ENCODE results near the gene MICU2.
"Not testable (repeated sequence)": the region's sequence is repeated elsewhere in the genome, so short reads cannot be mapped to it uniquely, and the experiment has no call there.

Gene MICU2

GRCh38 chr13:21613791-21614190 lies 9.8 kb upstream of the MICU2 start:
- peaks cover 27% of the 10 kb centered on the region for H3K27me3 Mint-ChIP-seq
- H3K9me3 Mint-ChIP-seq = no peaks in the 10 kb centered on the region
- no peak overlapping the region for H3K4me3 Mint-ChIP-seq
- DNase-seq = no peak
- no peak overlapping the region for H3K27ac Mint-ChIP-seq
- no peaks in the 10 kb centered on the region for H3K4me1 Mint-ChIP-seq (ENCODE audit: low read depth)
- no peaks in the 10 kb centered on the region for H3K36me3 Mint-ChIP-seq (ENCODE audit: low read depth)

- no peak for DNase-seq
- Mint-ChIP-seq H3K36me3 (ENCODE audit: low read depth) (no peaks in the 10 kb centered on the region), H3K4me3 (no peak overlapping the region), H3K4me1 (ENCODE audit: low read depth) (peaks cover 3% of the 10 kb centered on the region), H3K27ac (no peak overlapping the region), H3K27me3 (peaks cover 21% of the 10 kb centered on the region), H3K9me3 (no peaks in the 10 kb centered on the region)
These were observed 7.4 kb upstream of the MICU2 start for GRCh38 chr13:21611385-21611784.

- no peak overlapping the region for H3K27ac Mint-ChIP-seq
- no peaks in the 10 kb centered on the region for H3K9me3 Mint-ChIP-seq
- H3K4me3 Mint-ChIP-seq = no peak overlapping the region
- peaks cover 21% of the 10 kb centered on the region for H3K27me3 Mint-ChIP-seq
- no peaks in the 10 kb centered on the region for H3K36me3 Mint-ChIP-seq (ENCODE audit: low read depth)
- DNase-seq = no peak
- peaks cover 3% of the 10 kb centered on the region for H3K4me1 Mint-ChIP-seq (ENCODE audit: low read depth)
These were observed 6.7 kb upstream of the MICU2 start for GRCh38 chr13:21610687-21611086.

GRCh38 chr13:21608961-21609360 lies 5.0 kb upstream of the MICU2 start:
- Mint-ChIP-seq H3K9me3 (no peaks in the 10 kb centered on the region), H3K27me3 (peaks cover 19% of the 10 kb centered on the region), H3K4me1 (ENCODE audit: low read depth) (peaks cover 14% of the 10 kb centered on the region), H3K4me3 (no peak overlapping the region), H3K27ac (no peak overlapping the region), H3K36me3 (ENCODE audit: low read depth) (no peaks in the 10 kb centered on the region)
- DNase-seq = no peak

GRCh38 chr13:21606796-21607195 lies 2.8 kb upstream of the MICU2 start:
- no peak for DNase-seq
- H3K9me3 Mint-ChIP-seq = no peaks in the 10 kb centered on the region
- peaks cover 19% of the 10 kb centered on the region for H3K4me1 Mint-ChIP-seq (ENCODE audit: low read depth)
- peaks cover 7% of the 10 kb centered on the region for H3K36me3 Mint-ChIP-seq (ENCODE audit: low read depth)
- no peak overlapping the region for H3K27ac Mint-ChIP-seq
- peaks cover 19% of the 10 kb centered on the region for H3K27me3 Mint-ChIP-seq
- H3K4me3 Mint-ChIP-seq = no peak overlapping the region

GRCh38 chr13:21606251-21606650 lies 2.3 kb upstream of the MICU2 start:
- no peak for DNase-seq
- no peak overlapping the region for H3K4me3 Mint-ChIP-seq
- no peak overlapping the region for H3K27ac Mint-ChIP-seq
- H3K36me3 Mint-ChIP-seq (ENCODE audit: low read depth) = peaks cover 12% of the 10 kb centered on the region
- H3K27me3 Mint-ChIP-seq = peaks cover 19% of the 10 kb centered on the region
- peaks cover 25% of the 10 kb centered on the region for H3K4me1 Mint-ChIP-seq (ENCODE audit: low read depth)
- no peaks in the 10 kb centered on the region for H3K9me3 Mint-ChIP-seq

GRCh38 chr13:21596722-21597121 lies 7.2 kb downstream of the MICU2 start:
- H3K36me3 Mint-ChIP-seq (ENCODE audit: low read depth) = peaks cover 40% of the 10 kb centered on the region
- H3K27me3 Mint-ChIP-seq = no peaks in the 10 kb centered on the region
- no peak overlapping the region for H3K27ac Mint-ChIP-seq
- H3K4me1 Mint-ChIP-seq (ENCODE audit: low read depth) = peaks cover 70% of the 10 kb centered on the region
- no peak for DNase-seq
- peaks cover 2% of the 10 kb centered on the region for H3K9me3 Mint-ChIP-seq
- no peak overlapping the region for H3K4me3 Mint-ChIP-seq

GRCh38 chr13:21595546-21595822 lies 8.5 kb downstream of the MICU2 start:
- H3K4me1 Mint-ChIP-seq (ENCODE audit: low read depth) = peaks cover 74% of the 10 kb centered on the region
- no peak overlapping the region for H3K4me3 Mint-ChIP-seq
- no peaks in the 10 kb centered on the region for H3K27me3 Mint-ChIP-seq
- peaks cover 2% of the 10 kb centered on the region for H3K9me3 Mint-ChIP-seq
- H3K36me3 Mint-ChIP-seq (ENCODE audit: low read depth) = peaks cover 35% of the 10 kb centered on the region
- no peak overlapping the region for H3K27ac Mint-ChIP-seq
- no peak for DNase-seq

GRCh38 chr13:21594715-21595545 lies 9.0 kb downstream of the MICU2 start:
- no peak overlapping the region for H3K4me3 Mint-ChIP-seq
- peaks cover 72% of the 10 kb centered on the region for H3K4me1 Mint-ChIP-seq (ENCODE audit: low read depth)
- peaks cover 30% of the 10 kb centered on the region for H3K36me3 Mint-ChIP-seq (ENCODE audit: low read depth)
- DNase-seq = no peak
- H3K27me3 Mint-ChIP-seq = no peaks in the 10 kb centered on the region
- peaks cover 2% of the 10 kb centered on the region for H3K9me3 Mint-ChIP-seq
- H3K27ac Mint-ChIP-seq = no peak overlapping the region

GRCh38 chr13:21590665-21591456 lies 13.1 kb downstream of the MICU2 start:
- H3K9me3 Mint-ChIP-seq, H3K27me3 Mint-ChIP-seq, H3K4me3 Mint-ChIP-seq, DNase-seq, H3K27ac Mint-ChIP-seq: not testable (repeated sequence)
- peaks cover 84% of the 10 kb centered on the region for H3K4me1 Mint-ChIP-seq (ENCODE audit: low read depth)
- peaks cover 19% of the 10 kb centered on the region for H3K36me3 Mint-ChIP-seq (ENCODE audit: low read depth)

GRCh38 chr13:21590231-21590630 lies 13.7 kb downstream of the MICU2 start:
- H3K36me3 Mint-ChIP-seq (ENCODE audit: low read depth) = peaks cover 17% of the 10 kb centered on the region
- H3K27ac Mint-ChIP-seq = no peak overlapping the region
- no peaks in the 10 kb centered on the region for H3K27me3 Mint-ChIP-seq
- DNase-seq = no peak
- peaks cover 2% of the 10 kb centered on the region for H3K9me3 Mint-ChIP-seq
- peaks cover 79% of the 10 kb centered on the region for H3K4me1 Mint-ChIP-seq (ENCODE audit: low read depth)
- no peak overlapping the region for H3K4me3 Mint-ChIP-seq

GRCh38 chr13:21589510-21589909 lies 14.5 kb downstream of the MICU2 start:
- H3K27me3 Mint-ChIP-seq, H3K9me3 Mint-ChIP-seq, H3K4me3 Mint-ChIP-seq, DNase-seq, H3K27ac Mint-ChIP-seq: not testable (repeated sequence)
- H3K36me3 Mint-ChIP-seq (ENCODE audit: low read depth) = peaks cover 16% of the 10 kb centered on the region
- H3K4me1 Mint-ChIP-seq (ENCODE audit: low read depth) = peaks cover 78% of the 10 kb centered on the region

GRCh38 chr13:21588411-21588810 lies 15.6 kb downstream of the MICU2 start:
- H3K27ac Mint-ChIP-seq, H3K9me3 Mint-ChIP-seq, H3K27me3 Mint-ChIP-seq, H3K4me3 Mint-ChIP-seq, DNase-seq: not testable (repeated sequence)
- Mint-ChIP-seq H3K4me1 (ENCODE audit: low read depth) (peaks cover 69% of the 10 kb centered on the region), H3K36me3 (ENCODE audit: low read depth) (peaks cover 16% of the 10 kb centered on the region)

- Mint-ChIP-seq H3K4me3 (no peak overlapping the region), H3K27ac (no peak overlapping the region), H3K4me1 (ENCODE audit: low read depth) (peaks cover 61% of the 10 kb centered on the region), H3K9me3 (peaks cover 6% of the 10 kb centered on the region), H3K36me3 (ENCODE audit: low read depth) (peaks cover 32% of the 10 kb centered on the region), H3K27me3 (no peaks in the 10 kb centered on the region)
- DNase-seq = no peak
These were observed 18.9 kb downstream of the MICU2 start for GRCh38 chr13:21584973-21585592.

GRCh38 chr13:21583478-21583877 lies 20.5 kb downstream of the MICU2 start:
- Mint-ChIP-seq H3K4me3 (no peak overlapping the region), H3K27ac (no peak overlapping the region), H3K36me3 (ENCODE audit: low read depth) (peaks cover 32% of the 10 kb centered on the region), H3K27me3 (no peaks in the 10 kb centered on the region), H3K9me3 (peaks cover 6% of the 10 kb centered on the region), H3K4me1 (ENCODE audit: low read depth) (peaks cover 51% of the 10 kb centered on the region)
- DNase-seq = no peak
